Hematopoietic multipotent progenitor cell (in vitro differentiated cells): Measurements from ENCODE around the gene RALGAPA1. TPM values are rescaled to one million over a fixed set of nuclear protein-coding genes. Genes with fewer than 3 reads are reported as not detected.

ENCODE experiments used
- DNase-seq, 3 donors: peaks; one replicate each; pipeline ENCODE4 v3.0.0-alpha.2; 2011 to 2015; ENCODE audit warnings: low read depth in 2 of 3, low spot score in 2 of 3
- small RNA-seq: library from RNA; depleted of rRNA; stranded (forward); fragments of <200 nt; gene quantifications from one replicate; pipeline ENCODE3, GENCODE V24; 2012
- total RNA-seq: library from RNA; depleted of rRNA; stranded (reverse); fragments of >200 nt; gene quantifications from one replicate; pipeline ENCODE4 v1.2.3, GENCODE V29; 2012

Gene RALGAPA1
- total RNA-seq, 1 donor: 13.7 TPM

GRCh38 chr14:35504260-35504659 lies 304.8 kb downstream of the RALGAPA1 start:
- no peak for DNase-seq

DNA sequence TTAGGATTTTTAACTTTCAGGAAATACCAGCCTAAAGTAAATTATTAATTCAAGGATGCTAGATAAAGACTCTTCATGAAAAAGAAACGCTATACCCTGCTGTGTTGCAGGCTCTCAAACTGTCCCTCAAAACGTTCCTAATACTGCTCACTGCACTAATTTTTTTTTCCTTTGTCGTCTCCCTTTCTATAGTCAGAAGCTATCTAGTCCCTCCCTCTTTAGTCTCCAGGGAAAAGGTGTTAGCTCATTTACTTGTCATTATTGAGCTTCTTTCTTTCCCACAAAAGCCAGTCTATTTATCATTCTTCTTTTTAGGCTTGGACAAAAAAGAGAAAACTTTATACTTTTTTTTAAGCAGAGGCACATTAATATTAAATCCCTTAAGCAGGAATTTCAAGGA lies 305.4 kb downstream of the RALGAPA1 start:
- DNase-seq: no peak

DNA sequence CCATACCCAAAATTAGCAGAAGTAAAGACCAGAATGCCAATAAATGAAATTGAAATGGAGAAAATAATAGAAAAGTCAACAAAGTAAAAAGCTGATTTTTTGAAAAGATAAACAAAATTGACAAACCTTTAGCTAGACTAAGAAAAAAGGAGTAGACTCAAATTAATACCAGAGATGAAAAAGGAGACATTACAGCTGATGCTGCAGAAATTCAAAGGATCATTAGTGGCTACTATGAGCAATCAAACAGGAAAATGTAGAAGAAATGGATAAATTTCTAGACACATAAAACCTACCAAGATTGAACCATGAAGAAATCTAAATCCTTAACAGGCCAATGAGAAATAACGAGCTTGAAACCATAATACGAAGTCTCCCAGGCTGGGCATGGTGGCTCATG lies 309.9 kb downstream of the RALGAPA1 start:
- no peak for DNase-seq

GRCh38 chr14:35495278-35495677 lies 313.8 kb downstream of the RALGAPA1 start:
- DNase-seq: no peak

GRCh38 chr14:35492569-35493014 lies 316.5 kb downstream of the RALGAPA1 start:
- DNase-seq: no peak

Small RNA genes lying within 50 kb of the gene (small RNA-seq; reads per million reads assigned to genes)
- not detected for gene RF00322

Other genes starting within 250 kb of the RALGAPA1 start
- gene BRMS1L, start 17.0 kb upstream of the RALGAPA1 start, total RNA-seq: 0.81 TPM